CD4-positive, alpha-beta T cell treated with Interleukin-1 beta for 1 hour (primary cell): Measurements from ENCODE around the gene KRT12.
"Not testable (repeated sequence)": the region's sequence is repeated elsewhere in the genome, so short reads cannot be mapped to it uniquely, and the experiment has no call there.

Experiments used
- DNase-seq, 2 donors: peaks; one replicate each; pipeline ENCODE4 v3.0.0-alpha.2; 2020 to 2022

The KRT12 gene

DNA sequence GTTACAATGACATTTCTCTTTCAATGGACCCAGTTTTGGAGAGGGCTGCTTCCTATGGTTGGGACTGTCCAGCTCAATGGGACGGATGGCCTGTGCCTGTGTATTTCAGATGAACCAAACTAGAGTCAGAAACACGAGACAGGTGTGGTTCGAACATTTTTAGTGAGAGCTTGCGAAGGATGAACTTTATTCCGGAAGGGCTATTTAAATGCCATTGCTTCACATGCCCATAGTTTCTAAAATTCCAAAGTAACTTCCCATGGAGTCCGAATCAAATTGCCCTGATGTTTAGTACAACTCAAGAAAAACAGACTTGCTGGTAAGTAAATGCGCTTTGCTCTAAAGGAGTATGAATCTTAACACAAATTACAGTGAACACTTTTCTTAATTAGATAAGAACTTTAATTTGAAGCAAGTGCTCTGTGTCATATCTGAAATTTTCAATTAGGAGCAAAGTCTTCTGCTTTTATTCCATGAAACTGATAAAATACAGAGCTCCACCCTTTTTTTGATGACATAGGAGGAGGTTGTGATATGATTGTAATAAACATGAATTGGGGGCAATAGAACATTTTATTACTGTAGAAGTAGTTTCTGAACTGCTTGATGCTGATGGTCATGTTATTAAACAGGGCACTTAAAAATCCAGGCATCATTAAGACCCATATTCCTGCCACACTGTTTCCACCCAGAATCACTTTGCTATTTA is 16.8 kb upstream of the KRT12 start:
- no peak for DNase-seq

DNA sequence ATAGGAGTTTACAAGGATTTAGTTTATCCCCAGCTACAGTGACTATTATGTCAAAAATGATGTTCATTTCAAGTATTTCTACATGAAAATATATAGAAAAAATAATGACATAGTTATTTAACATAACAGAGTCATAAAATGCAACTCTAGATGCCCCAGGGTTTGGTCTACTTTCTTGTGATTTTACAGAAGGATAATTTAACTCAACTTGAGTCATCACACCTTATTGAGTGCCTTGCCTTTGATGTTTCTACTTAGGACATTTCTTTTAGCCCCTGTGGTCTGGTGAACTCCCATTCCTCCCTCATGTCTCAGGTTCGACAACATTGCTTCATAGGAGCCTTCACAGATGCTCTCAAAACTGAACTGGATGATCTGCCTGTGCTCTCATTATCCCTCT is 16.0 kb upstream of the KRT12 start:
- no peak for DNase-seq

DNA sequence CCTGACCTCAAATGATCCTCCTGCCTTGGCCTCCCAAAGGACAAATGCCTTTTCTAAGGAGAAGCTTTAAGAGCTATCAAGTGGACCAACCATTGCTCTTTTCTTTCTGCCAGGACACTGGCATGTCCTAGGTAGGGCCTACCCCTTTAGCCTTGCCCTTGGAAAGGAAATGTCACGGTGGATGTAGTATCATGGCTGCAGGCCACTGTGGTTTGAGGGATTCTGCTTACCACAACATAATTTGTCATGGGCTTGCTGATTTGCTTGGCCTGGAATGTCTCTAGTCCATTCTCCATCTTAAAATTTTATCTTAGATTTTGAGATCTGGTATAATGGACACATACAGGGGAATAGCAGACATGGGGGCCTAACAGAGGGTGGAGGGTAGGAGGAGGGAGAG is 12.0 kb upstream of the KRT12 start:
- no peak for DNase-seq

DNA sequence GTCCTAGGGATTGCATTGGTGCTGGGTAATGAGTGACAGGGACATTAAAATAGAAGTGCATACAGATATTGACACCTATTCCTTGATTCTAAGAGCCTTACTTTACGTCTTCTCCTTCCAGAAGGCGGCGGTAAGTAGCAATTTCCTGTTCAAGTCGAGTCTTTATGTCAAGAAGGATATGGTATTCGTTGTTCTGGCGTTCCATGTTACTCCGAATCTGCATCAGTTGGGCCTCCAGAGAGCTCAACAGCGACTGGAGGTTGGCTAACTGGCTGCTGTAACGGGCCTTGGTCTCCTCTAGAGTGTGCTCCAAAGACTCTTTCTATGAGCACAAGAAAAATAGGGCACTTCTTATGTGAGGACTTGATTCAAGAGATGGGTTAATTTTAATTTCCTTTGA is 11.0 kb upstream of the KRT12 start:
- no peak for DNase-seq

DNA sequence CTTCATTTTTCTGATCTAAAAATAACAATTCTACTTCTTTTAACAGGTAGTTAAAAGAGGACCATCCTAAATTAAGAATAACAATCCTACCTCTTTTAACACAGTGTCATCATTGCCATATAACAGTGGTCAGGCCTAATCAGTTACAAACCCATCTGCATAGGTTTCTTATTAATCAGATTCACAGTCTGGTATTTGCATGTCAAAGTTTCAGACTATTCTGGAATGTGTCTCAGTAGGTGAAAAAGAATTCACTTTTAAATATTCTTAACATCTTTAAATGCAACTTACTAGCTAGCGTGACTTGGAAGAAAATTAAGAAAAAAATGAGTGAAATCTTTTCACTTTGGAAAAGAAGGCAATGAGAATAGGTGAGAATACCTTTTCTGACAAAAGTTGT is 6.8 kb upstream of the KRT12 start:
- DNase-seq, result no peak

DNA sequence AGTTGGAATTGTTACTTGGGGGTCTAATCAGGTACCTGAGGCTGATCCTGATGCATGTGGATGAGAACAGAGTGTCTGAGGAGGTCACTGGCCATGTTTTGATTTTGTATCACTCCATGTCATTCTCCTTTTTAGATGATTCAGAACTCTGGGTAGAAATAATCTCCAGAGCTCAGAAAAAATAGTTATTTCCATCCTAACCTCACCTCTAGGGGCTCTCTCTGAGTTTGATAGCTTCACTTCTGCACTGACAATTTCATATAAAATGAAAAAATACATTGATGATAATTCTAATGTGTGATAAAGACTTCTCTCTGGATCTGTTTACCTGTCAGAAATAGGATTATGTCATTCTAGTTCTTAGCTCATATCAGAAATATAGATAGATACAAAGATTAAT is 6.2 kb upstream of the KRT12 start:
- no peak for DNase-seq

DNA sequence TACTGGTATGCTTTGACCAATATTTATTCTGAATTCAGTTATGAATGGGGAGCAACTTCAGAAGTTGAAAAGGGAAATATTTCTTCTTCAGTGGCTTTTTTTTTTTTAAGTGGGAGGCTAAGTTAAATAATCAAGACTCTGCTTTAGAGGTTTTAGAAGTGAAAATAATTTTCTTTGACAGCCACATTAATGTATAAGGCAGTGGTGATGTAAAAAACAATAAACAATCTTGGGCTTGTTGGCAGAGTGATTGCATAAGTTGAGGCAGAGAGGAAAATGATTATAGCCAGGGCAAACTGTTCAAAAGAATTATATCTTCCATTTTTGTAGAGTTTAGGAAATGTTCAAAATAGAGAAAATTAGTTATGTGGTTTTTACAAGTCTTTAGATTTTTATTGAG is 5.4 kb upstream of the KRT12 start:
- no peak for DNase-seq

DNA sequence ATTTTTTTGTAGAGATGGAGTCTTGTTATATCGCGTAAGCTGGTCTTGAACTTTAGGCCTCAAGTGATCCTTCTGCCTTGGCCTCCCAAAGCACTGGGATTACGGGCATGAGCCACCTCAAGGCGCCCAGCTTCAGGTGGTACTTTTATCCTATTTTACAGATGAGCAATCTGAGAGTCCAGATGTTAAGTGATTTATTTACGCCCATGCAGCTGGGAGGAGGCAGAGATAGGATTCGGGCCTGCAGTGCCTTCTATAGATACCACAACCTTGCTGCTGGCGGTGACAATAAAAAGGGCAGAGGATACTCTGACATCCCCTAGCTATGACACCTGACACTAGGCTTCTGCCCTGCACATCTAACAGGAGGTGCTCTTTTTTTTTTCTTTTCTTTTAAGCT is 4.3 kb upstream of the KRT12 start:
- no peak for DNase-seq

DNA sequence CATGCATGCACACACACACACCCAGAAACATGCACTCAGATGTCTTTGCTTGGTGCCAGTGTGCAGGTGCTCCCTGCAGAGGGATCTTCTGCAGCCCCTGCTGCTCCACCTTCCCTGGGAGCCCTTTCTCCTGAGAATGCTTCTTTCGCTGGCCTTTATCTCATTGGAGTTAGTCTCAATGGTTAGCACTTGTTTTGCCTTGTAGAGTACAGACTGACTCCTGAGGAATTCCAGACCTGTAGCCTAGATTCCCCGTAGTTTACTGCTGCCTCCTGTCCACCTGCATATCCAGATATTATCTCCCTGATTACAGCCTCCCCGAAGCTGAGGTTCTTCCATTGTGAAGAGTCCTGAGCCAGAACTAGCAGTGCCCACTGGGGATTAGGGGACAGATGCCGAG is 3.1 kb upstream of the KRT12 start:
- no peak for DNase-seq

DNA sequence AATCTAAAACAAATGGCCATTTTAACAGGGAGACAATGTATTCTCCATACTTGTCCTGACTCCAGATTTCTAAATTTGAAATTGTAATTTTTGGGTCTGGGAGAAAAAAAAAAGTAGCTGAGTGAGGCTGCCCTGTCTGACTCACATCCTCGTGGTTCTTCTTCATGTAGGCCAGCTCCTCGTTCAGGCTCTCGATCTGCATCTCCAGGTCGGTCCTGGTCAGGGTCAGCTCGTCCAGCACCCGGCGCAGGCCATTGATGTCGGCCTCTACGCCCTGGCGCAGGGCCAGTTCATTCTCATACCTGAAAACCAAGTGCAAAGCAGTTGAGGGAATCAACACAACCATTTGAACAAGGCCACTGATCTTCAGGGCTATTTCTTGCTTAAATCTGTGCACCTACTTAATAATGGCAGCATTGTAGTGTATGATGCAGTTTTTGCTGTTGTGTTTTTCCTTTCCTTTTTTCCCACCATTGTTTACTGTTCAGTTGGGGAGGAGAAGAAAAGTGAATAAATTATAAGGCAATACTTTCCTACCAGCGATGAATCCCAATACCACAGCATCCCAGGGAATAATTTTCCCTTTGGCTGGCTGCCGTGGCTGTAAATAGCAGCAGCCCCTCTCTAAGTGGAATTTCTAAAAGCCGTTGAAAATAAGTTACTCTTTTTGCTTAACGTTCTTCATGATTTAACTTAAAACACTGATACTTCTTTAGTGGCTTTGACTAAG is 2.2 kb downstream of the KRT12 start:
- no peak for DNase-seq

DNA sequence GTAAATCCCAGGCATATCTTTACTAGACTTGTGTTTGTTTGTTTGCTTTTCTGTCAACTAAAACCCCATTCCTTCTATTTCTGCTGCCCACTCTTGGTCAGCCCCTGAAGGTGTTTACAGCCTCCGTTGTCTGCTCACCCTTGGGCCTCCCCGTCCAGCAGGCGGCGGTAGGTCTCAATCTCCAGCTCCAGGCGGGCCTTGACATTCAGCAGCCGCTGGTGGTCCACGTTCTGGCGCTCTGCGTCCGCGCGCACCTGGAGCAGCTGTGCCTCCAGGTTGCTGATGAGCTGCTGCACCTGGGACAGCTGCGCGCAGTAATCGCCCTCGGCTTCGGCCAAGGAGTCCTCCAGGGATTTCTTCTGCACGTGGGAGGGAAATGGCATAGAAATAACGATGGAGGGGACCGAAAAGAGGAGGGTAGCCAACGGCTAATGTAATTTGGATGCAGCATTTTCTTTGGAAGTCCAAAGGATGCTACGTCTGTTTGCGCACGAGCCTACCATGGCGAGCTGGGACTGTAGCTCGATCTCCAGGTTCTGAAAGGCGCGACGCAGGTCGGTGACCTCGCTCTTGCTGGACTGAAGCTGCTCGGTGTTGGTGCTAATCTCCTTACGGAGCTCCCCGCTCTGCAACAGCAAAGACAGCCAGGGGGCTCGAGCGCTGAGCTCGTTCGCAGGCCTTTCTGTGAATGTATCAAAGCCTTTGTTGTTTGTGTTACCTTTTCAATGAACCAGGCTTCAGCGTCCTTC is 3.9 kb downstream of the KRT12 start:
- no peak for DNase-seq

DNA sequence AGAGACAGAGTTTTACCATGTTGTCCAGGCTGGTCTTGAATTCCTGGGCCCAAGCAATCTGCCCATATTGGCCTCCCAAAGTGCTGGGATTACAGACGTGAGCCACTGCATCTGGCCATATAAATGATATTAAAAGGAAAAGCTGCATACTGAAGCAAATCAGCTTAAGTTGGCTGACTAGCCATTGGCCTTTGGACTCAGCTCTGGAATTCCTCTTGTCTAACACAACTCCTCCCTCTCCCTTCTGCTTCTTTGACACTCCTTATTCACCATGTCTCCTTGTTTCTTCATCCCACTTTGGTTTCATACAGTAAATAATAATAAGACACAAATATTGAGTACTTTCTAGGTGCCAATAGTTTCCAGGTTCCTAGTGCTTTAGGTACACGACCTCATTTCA is 7.5 kb downstream of the KRT12 start:
- no peak for DNase-seq

DNA sequence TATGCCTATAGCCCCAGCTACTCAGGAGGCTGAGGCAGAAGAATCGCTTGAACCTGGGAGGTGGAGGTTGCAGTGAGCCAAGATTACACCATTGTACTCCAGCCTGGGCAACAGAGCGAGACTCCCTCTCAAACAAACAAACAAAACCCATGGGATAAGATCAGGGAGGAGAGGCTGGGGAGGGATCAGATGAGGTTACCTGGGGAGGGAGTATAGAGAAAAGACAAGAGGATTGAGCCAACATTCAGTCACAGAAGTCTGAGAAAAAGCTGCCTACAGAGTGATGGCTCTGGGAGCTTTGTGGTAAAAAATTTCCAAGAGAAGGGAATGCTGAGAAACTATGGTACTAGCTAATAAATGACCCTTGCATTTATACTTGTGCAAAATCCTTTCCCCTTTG is 8.4 kb downstream of the KRT12 start:
- not testable (repeated sequence) for DNase-seq

DNA sequence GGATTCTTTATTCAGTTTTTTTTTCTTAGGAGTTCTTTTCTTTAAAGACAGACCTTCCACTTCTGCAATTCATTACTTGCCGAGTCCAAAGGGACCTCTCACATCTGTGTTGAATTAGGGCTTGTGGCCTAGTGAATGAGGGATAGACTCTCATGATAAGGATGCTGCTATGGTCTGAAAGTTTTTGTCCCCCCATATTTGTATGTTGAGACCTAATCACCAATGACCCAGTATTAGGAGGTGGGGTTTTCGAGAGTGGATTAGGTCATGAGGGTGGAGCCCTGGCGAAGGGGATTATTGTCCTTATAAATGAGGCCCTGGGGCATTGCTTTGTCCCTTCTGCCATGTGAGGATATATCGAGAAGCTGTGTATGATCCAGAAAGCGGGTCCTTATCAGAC is 9.5 kb downstream of the KRT12 start:
- no peak for DNase-seq

DNA sequence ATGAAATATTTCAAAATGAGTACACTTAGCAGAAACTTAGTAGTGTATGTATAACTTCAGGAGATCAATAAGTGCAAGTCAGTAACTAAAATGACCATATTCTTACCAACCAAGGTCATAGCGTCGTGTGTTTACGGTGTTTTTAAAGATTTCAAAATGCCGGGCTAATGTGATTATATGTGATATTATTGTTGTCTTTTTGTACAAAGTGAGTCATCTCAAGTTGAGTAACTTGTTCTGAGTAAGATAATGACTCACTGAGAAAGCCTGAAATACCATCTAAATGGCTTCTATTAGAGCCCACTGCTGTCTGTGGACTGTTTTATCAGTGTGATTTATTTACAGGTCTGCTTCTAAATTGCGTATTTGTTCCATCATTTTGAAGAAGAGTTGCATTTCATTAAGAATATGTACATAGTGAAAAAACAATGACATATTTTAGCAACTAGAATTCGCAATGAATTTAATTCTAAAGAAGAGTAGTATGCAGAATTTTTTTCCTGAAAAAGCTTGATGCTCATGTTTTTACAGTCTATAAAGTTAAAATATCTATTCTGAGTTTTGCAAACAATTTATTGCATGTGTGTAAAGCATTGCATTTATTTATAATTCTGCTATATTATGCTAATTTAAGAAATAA is 12.7 kb downstream of the KRT12 start:
- DNase-seq, result no peak

DNA sequence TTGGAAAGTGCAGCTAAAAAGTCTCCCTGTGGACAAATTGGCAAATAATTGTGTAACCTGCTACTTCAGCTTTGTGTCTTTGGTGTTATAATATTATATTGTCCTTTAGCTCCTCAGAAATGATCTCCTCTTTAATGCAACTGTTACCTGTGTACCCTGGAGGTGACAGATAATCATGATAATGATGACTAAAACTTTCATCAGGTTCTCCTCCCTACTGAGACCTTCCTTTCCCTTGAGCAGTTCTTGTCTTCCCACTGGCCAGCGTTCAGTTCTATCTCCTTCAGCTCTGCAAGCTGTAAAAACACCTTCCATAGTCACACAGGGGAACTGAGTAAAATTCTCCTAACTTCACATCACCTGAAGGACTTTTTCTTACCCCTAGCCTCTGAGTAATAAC is 14.7 kb downstream of the KRT12 start:
- no peak for DNase-seq

DNA sequence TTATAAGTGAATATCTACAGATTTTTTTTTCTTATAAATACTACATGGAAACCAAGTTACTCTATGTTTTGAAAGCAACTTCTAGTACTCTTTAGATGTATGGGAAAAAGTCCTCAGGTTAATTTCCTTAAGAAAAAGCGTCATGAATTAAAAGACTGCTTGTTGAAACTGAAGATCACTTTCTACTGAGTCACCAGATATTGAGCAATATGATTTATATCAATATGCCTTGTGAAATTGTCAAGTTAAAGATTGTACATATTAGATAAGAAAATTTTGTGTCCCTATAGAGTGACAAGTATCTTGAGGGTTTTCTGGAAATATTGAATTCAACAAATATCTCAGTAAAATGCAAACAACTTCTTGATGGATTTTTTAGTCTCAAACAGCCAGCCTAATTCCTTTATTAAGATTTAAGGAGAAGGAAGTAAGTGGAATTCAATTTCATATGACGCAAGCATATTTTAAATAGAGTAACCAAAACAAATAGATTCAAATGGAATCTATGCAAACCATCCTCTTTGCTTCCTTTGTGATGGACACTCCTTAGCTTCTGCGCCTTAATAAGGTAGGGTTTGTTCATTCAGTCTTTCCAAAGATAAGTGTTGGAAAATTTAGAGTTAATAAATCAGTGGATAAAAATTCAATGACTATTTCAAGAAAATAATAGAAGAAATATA is 16.6 kb downstream of the KRT12 start:
- DNase-seq, result no peak

DNA sequence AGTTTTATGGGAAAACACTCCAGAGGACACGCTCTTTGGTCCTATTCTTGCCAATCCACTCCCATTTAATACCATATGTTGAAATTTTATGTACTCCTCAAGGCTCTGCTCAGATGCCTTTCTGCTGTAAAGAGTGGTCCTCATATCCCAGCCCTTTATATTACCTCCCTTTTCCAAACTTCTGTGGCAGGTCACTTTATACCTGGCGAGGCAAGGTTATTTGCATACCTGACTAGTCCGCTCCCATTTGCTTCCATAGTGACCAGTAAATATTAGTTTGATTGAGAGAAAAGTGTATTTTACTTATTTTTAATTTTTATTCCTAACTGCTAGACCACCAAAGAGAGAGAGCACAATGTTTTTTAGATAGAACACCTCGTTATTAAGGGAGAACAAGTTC is 17.3 kb downstream of the KRT12 start:
- DNase-seq, result no peak

DNA sequence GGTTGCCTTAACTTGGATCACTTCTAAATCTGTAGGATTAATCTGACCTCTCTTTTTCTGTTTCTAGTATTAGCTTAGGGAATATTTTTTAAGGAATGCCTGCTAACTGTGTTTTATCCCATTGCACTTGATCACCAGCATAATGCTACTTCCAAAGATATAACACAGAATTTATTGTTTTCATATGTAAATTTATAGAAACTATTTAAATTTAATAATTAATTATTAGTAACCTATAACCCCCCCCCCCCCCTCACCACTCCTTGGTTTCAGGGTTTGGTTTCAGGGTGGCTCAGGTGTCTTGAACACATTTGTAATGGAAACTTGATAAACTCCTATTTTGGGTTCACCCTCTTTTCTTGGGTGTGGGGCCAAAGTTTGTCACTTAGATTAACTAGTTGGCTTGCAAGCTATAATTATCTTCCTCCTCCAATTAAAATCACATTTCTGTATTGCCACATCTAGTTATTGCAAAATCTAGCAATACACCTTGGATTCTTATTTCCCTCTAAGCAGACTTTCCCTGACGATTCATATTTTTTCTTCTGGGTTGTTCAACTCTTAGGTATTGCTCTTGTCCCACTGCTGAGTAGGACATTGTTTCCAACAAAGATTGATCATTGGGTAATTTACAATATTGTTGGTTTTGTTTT is 18.3 kb downstream of the KRT12 start:
- DNase-seq, result no peak

DNA sequence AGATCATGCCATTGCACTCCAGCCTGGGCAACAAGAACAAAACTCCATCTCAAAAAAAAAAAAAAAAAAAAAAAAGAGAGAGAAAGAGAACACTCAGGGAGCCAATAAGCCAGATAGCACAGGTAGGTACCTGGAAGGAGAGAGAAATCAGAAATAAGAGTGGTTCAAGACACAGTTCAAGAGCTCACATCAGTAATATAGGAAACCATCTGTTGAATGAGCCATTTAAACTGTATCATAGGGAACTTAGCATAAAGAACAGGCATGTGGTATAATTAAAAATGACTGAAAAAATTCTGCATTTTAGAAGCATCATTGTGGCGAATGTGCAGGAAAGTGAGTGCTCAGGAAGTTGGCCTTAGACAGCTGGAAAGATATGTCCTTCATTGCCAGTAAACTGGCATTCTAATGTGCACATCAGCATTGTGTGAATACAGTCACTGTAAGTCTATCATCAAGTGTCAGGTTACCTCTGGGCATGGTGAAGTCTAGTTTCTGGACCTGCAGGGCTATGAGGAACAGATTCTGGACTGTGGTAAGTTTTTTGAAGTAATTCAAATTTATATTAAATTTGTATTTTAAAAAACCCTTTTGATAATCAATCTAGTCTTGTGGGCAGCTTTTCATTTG is 20.4 kb downstream of the KRT12 start:
- DNase-seq, result no peak

DNA sequence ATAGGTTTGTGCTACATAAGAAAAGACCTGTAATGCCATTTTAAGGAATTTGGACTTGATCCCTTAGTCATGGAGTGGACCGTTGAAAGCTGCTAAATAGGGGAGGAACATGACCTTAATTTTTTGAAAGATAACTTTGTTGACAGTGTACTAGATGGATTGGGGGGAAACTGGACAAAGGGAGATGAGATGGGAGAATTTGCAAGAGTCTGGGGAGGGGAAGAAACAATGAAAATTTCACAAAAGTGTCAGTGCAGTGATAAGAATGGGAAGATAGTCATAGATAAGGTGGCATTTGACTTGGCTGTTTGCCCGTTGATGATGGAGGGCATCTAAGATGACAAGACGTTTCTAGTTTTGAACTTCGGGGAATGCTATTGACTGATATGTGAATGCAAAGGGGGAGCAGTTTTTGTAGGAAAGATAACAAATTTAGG is 22.3 kb downstream of the KRT12 start:
- DNase-seq, result no peak

DNA sequence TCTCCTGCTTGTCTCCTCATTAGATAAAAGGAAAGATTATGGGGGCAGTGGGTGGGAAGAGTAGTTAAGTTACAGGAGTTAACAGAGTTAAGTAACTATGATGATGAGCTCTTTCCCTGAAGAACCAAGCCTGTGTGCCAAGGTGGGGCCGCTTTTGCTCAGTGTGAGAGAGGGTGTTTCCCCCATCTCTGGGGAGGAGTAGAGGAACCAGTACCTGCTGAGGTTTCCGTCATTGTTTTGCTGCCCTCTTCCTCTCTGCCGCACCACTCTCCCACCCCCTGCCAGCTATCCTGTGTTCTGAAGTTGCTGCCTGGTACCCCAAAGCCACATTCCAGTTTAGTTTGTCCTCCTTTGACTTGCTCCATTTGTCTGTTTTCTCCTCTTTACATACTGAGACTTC is 23.8 kb downstream of the KRT12 start:
- no peak for DNase-seq
